Measurements from ENCODE around the gene PRX.
"Not testable (repeated sequence)": the region's sequence is repeated elsewhere in the genome, so short reads cannot be mapped to it uniquely, and the experiment has no call there.

The PRX gene

GRCh38 chr19:40414542-40415535 is 1.7 kb upstream of the PRX start:
- DNase-seq: no peak

GRCh38 chr19:40412866-40413265 is 312 bp downstream of the PRX start:
- no peak for DNase-seq

GRCh38 chr19:40411958-40412499 is 1.1 kb downstream of the PRX start:
- no peak for DNase-seq

- no peak for DNase-seq
These were observed 1.9 kb downstream of the PRX start for GRCh38 chr19:40411125-40411842.

GRCh38 chr19:40410030-40410389 is 3.2 kb downstream of the PRX start:
- DNase-seq: no peak

GRCh38 chr19:40408598-40408925 is 4.6 kb downstream of the PRX start:
- not testable (repeated sequence) for DNase-seq

- no peak for DNase-seq
These were observed 5.2 kb downstream of the PRX start for GRCh38 chr19:40407714-40408597.

GRCh38 chr19:40403262-40403984 is 9.8 kb downstream of the PRX start:
- peak; percentile 65 for DNase-seq

- no peak for DNase-seq
These were observed 12.6 kb downstream of the PRX start for GRCh38 chr19:40400559-40400958.

GRCh38 chr19:40398417-40399131 is 14.6 kb downstream of the PRX start:
- no peak for DNase-seq

- no peak for DNase-seq
These were observed 15.6 kb downstream of the PRX start for GRCh38 chr19:40397568-40397906.

- no peak for DNase-seq
These were observed 16.2 kb downstream of the PRX start for GRCh38 chr19:40396886-40397567.

GRCh38 chr19:40395956-40396355 is 17.2 kb downstream of the PRX start:
- DNase-seq: no peak

GRCh38 chr19:40394816-40395210 is 18.4 kb downstream of the PRX start:
- no peak for DNase-seq

- DNase-seq: no peak
These were observed 19.0 kb downstream of the PRX start for GRCh38 chr19:40393894-40394815.

GRCh38 chr19:40392894-40393517 is 20.2 kb downstream of the PRX start:
- no peak for DNase-seq

GRCh38 chr19:40392123-40392522 is 21.1 kb downstream of the PRX start:
- DNase-seq: no peak

GRCh38 chr19:40390084-40390742 is 23.0 kb downstream of the PRX start, which contains the start of gene HIPK4:
HIPK4 (minus strand) TSS chr19:40390181; CDS start chr19:40389902, 279 bp downstream.
- no peak for DNase-seq

Data from activated gamma-delta T cell (primary cell).